Endothelial cell of umbilical vein (primary cell): ENCODE data around the gene EXOSC9. TPM values are rescaled to one million over a fixed set of nuclear protein-coding genes. Genes with fewer than 3 reads are reported as not detected.

Experiments used
- BruUV-seq: library from RNA; stranded (reverse); fragments of 400-500 nt; replicated peaks from 2 replicates; lab custom pipeline; 2021; lab: Mats Ljungman, UMichigan
- CTCF ChIA-PET: fragments of 300-600, 350-600 bp; sonication (Branson Sonifier 250); formaldehyde crosslinking; loops from one replicate; lab custom pipeline; 2021; ENCODE audit warnings: antibody characterized with exemption, inconsistent platforms; lab: Charles Lee
- POLR2A ChIA-PET: fragments of 300-600, 350-600 bp; sonication (Branson Sonifier 250); formaldehyde crosslinking; loops from one replicate; lab custom pipeline; 2021; ENCODE audit warnings: antibody characterized with exemption, inconsistent platforms; lab: Charles Lee
- DNase-seq: peaks from one replicate; pipeline ENCODE4 v3.0.0-alpha.2; 2011; ENCODE audit warnings: low read depth, low spot score
- FAIRE-seq: peaks from 2 replicates; lab custom pipeline; 2011; peaks lifted over from hg19 to GRCh38; lab: Jason Lieb, UNC
- H2AFZ ChIP-seq: 2 replicates; pipeline ENCODE4 v1.6.0; 2012; ENCODE audit warnings: low read depth, low read length, control low read depth, inconsistent platforms
- H3K27ac ChIP-seq: 2 replicates; pipeline ENCODE4 v1.5.1; 2011; ENCODE audit warnings: low read depth, mild to moderate bottlenecking, control low read depth, low read length, moderate library complexity; ENCODE audit not compliant: insufficient read depth
- H3K27me3 ChIP-seq, 2 experiments: 2 replicates each; pipeline versions ENCODE4 v1.6.0 to v1.6.1; 2011; ENCODE audit warnings: low read length in 2 of 2, mixed read lengths in 1 of 2; ENCODE audit not compliant: control insufficient read depth in 2 of 2, insufficient read depth in 2 of 2
- H3K36me3 ChIP-seq, 2 experiments: 2 replicates in 1 of 2; 3 replicates in 1 of 2; pipeline ENCODE4 v1.5.1; 2011; ENCODE audit warnings: low read length in 2 of 2, mild to moderate bottlenecking in 1 of 2, moderate library complexity in 1 of 2; ENCODE audit not compliant: control insufficient read depth in 2 of 2, insufficient read depth in 2 of 2; ENCODE audit errors: extremely low read depth in 1 of 2
- H3K4me1 ChIP-seq: 3 replicates; pipeline ENCODE4 v1.5.1; 2011; ENCODE audit warnings: mild to moderate bottlenecking, low read length; ENCODE audit not compliant: control insufficient read depth, insufficient read depth; ENCODE audit errors: extremely low read depth
- H3K4me2 ChIP-seq: 2 replicates; pipeline ENCODE4 v1.6.1; 2011; ENCODE audit warnings: low read length, control low read depth, mixed read lengths; ENCODE audit not compliant: insufficient read depth
- H3K4me3 ChIP-seq, 3 experiments: fragments of 200-600 bp in 1 of 3; sonication (generic), shearing (Covaris generic) in 1 of 3; replicated peaks in 1 of 3; 2 replicates each; pipeline ENCODE4 v1.5.1; 2011 to 2016; ENCODE audit warnings: control low read depth in 3 of 3, low read length in 3 of 3, mild to moderate bottlenecking in 2 of 3, inconsistent platforms in 1 of 3, low read depth in 1 of 3, moderate library complexity in 1 of 3; ENCODE audit not compliant: insufficient read depth in 1 of 3
- H3K79me2 ChIP-seq: 2 replicates; pipeline ENCODE4 v1.6.0; 2012; ENCODE audit warnings: low read length, inconsistent platforms; ENCODE audit not compliant: control insufficient read depth, insufficient read depth
- H3K9ac ChIP-seq: replicated peaks from 2 replicates; pipeline ENCODE3; 2011; ENCODE audit warnings: low read length, control low read depth; ENCODE audit not compliant: insufficient read depth; ENCODE audit errors: extremely low read depth
- H3K9me1 ChIP-seq: replicated peaks from 3 replicates; pipeline ENCODE4 v1.6.0; 2011; ENCODE audit warnings: mild to moderate bottlenecking, low read length; ENCODE audit not compliant: control insufficient read depth, insufficient read depth; ENCODE audit errors: extremely low read depth
- H3K9me3 ChIP-seq: replicated peaks from 2 replicates; pipeline ENCODE4 v1.5.1; 2012; ENCODE audit warnings: low read length, inconsistent platforms; ENCODE audit not compliant: control insufficient read depth, insufficient read depth
- H4K20me1 ChIP-seq: replicated peaks from 2 replicates; pipeline ENCODE3; 2011; ENCODE audit warnings: mild to moderate bottlenecking, low read length; ENCODE audit not compliant: control insufficient read depth, insufficient read depth; ENCODE audit errors: extremely low read depth
- EZH2 ChIP-seq: IDR thresholded peaks from 2 replicates; pipeline ENCODE4 v1.6.1; 2012; ENCODE audit warnings: borderline replicate concordance, low read depth, mild to moderate bottlenecking, moderate library complexity, low read length, inconsistent platforms; ENCODE audit not compliant: severe bottlenecking
- FOS ChIP-seq: IDR thresholded peaks from 2 replicates; pipeline ENCODE4 v1.6.1; 2011; ENCODE audit warnings: mild to moderate bottlenecking, low read length, moderate library complexity, borderline replicate concordance; ENCODE audit not compliant: insufficient read depth
- GATA2 ChIP-seq: IDR thresholded peaks from 2 replicates; pipeline ENCODE4 v1.7.0; 2011; ENCODE audit warnings: low read depth, mild to moderate bottlenecking, moderate library complexity, mixed read lengths, low read length; ENCODE audit not compliant: insufficient read length, insufficient read depth
- JUN ChIP-seq: IDR thresholded peaks from 2 replicates; pipeline ENCODE4 v1.6.1; 2011; ENCODE audit warnings: borderline replicate concordance, low read depth; ENCODE audit not compliant: insufficient read length, insufficient read depth
- MYC ChIP-seq: IDR thresholded peaks from one replicate; pipeline ENCODE4 v1.6.1; 2011; ENCODE audit warnings: mild to moderate bottlenecking, low read depth, low read length
- POLR2A ChIP-seq: IDR thresholded peaks from 2 replicates; pipeline ENCODE4 v1.6.1; 2012; ENCODE audit warnings: low read depth, mild to moderate bottlenecking, control low read depth, low read length
- POLR2AphosphoS5 ChIP-seq: IDR thresholded peaks from 2 replicates; pipeline ENCODE4 v1.6.1; 2012; ENCODE audit warnings: low read depth, mild to moderate bottlenecking, control low read depth, low read length, moderate library complexity; ENCODE audit not compliant: insufficient read depth
- dilution Hi-C: fragments of 300-500 bp; cut with MboI; formaldehyde crosslinking; loops from one replicate; pipeline ENCODE4 v1.15.0; 2019; ENCODE audit warnings: low sequenced_read_pairs; ENCODE audit not compliant: extremely low pct_ligation_motif_present
- intact Hi-C: fragments of 100-400 bp; cut with micrococcal nuclease; formaldehyde crosslinking; loops from one replicate; pipeline ENCODE4 v1.10.0; 2022
- polyA plus RNA-seq, 4 experiments: library from polyadenylated mRNA; depleted of rRNA in 3 of 4; stranded (reverse) in 3 of 4; unstranded in 1 of 4; fragments of >200 nt; gene quantifications; 2 replicates each; pipeline versions ENCODE4 v1.2.1 to v1.2.3, GENCODE V29; 2011 to 2012; ENCODE audit warnings: missing spikeins in 1 of 4
- total RNA-seq: library from RNA; stranded (reverse); gene quantifications from 2 replicates; pipeline ENCODE4 v1.2.3, GENCODE V29; 2021
- TF ChIP-seq, protein P1 (sequence below), 2 donors: IDR thresholded peaks; 1 replicate in 1 of 2; 2 replicates in 1 of 2; pipeline ENCODE4 v1.5.1; 2011; ENCODE audit warnings: low read length in 2 of 2, mild to moderate bottlenecking in 2 of 2, moderate library complexity in 2 of 2, control low read depth in 1 of 2, inconsistent platforms in 1 of 2, low read depth in 1 of 2; ENCODE audit not compliant: insufficient read depth in 1 of 2; ENCODE audit errors: extremely low read depth in 1 of 2
- TF ChIP-seq, protein P2 (sequence below): IDR thresholded peaks from 2 replicates; pipeline ENCODE4 v1.6.1; 2011; ENCODE audit not compliant: insufficient read depth, insufficient read length

The EXOSC9 gene
- total and polyA plus RNA-seq, 2 donors (not counting 3 experiments of a cell fraction or from before 2014, with no cell fraction given): 19.0 to 46.3 TPM

GRCh38 chr4:121817701-121818100, 16.6 kb downstream of the EXOSC9 start:
- TF ChIP-seq GATA2 (no peak), POLR2A (no peak), POLR2AphosphoS5 (no peak), FOS (no peak), MYC (no peak), EZH2 (no peak), JUN (no peak)
- TF ChIP-seq, protein P1, sequence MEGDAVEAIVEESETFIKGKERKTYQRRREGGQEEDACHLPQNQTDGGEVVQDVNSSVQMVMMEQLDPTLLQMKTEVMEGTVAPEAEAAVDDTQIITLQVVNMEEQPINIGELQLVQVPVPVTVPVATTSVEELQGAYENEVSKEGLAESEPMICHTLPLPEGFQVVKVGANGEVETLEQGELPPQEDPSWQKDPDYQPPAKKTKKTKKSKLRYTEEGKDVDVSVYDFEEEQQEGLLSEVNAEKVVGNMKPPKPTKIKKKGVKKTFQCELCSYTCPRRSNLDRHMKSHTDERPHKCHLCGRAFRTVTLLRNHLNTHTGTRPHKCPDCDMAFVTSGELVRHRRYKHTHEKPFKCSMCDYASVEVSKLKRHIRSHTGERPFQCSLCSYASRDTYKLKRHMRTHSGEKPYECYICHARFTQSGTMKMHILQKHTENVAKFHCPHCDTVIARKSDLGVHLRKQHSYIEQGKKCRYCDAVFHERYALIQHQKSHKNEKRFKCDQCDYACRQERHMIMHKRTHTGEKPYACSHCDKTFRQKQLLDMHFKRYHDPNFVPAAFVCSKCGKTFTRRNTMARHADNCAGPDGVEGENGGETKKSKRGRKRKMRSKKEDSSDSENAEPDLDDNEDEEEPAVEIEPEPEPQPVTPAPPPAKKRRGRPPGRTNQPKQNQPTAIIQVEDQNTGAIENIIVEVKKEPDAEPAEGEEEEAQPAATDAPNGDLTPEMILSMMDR (IDR thresholded peaks at IDR 0.05; ENCODE audit: extremely low read depth in 1 of 2, insufficient read depth in 1 of 2, low read depth in 1 of 2, low read length in 2 of 2): no peak
- TF ChIP-seq, protein P2, sequence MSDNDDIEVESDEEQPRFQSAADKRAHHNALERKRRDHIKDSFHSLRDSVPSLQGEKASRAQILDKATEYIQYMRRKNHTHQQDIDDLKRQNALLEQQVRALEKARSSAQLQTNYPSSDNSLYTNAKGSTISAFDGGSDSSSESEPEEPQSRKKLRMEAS: no peak
- ChIA-PET POLR2A (no interaction called here), CTCF (interaction anchor here (1.5 kb wide), 1 partner anchor 28 kb away, joined by 4 read pairs; no protein-coding TSS in a partner anchor)
- no TSS peak for BruUV-seq
- no peak overlapping the region for H3K9ac ChIP-seq
- no peak for DNase-seq
- peaks cover 0 to 48% of the 10 kb centered on the region in 2 experiments for H3K36me3 ChIP-seq
- H2AFZ ChIP-seq: no peak overlapping the region
- H3K9me3 ChIP-seq: no peaks in the 10 kb centered on the region
- dilution Hi-C loops (no loop called here), intact Hi-C loops (no loop called here)
- no peak overlapping the region for H3K27ac ChIP-seq
- H3K4me3 ChIP-seq: no peak overlapping the region
- peaks cover 2% of the 10 kb centered on the region for H4K20me1 ChIP-seq
- peaks cover 27% of the 10 kb centered on the region for H3K4me1 ChIP-seq
- no peaks in the 10 kb centered on the region for H3K9me1 ChIP-seq
- H3K4me2 ChIP-seq: no peak overlapping the region
- FAIRE-seq: no peak
- peaks cover 56% of the 10 kb centered on the region for H3K79me2 ChIP-seq
- no peaks in the 10 kb centered on the region for H3K27me3 ChIP-seq
